SH-SY5Y (cell line): Measurements from ENCODE around the gene MATCAP1.

Source experiments
- GATA2 ChIP-seq: IDR thresholded peaks from 2 replicates; pipeline ENCODE4 v1.6.1; 2011; ENCODE audit warnings: mild to moderate bottlenecking, low read depth, low read length
- GATA3 ChIP-seq: IDR thresholded peaks from 2 replicates; pipeline ENCODE4 v1.6.1; 2011; ENCODE audit warnings: low read depth, mild to moderate bottlenecking, low read length, moderate library complexity

MATCAP1 gene

DNA sequence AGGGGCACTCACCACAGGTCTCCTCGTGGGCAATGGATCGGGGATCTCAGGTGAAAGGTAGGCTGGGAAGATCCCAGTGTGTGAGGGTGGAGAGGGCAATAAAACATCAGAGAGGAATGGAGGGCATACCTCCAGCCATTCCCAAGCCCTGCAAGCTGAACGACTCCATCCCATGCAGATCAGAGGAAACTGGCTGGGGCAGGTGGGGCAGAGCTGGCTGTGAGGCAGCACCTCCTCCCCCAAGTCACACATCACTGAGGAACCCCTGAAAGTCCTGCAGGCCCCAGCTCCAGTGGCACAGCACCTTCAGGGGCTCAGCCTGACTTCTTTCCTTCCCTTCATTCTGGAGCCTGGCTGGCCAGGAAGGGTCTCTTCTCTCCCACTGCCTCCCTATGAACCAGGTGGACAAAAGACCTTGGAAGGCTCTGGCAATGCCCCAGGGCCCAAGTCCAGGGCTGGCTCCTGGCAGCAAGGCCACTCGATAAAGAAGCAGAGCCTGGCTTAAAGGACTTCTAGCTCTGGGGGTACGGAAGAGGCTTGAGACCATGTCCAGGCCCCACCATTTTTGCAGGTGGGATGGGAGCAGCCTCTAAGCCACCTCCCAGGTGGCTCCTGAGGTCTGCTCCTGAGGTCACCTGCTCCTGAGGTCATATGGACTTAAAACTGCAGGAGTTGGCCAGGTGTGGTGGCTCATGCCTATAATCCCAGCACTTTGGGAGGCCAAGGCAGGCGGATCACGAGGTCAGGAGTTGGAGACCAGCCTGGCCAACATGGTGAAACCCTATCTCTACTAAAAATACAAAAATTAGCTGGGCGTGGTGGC is 29.6 kb upstream of the MATCAP1 start:
- no peak for TF ChIP-seq GATA3

DNA sequence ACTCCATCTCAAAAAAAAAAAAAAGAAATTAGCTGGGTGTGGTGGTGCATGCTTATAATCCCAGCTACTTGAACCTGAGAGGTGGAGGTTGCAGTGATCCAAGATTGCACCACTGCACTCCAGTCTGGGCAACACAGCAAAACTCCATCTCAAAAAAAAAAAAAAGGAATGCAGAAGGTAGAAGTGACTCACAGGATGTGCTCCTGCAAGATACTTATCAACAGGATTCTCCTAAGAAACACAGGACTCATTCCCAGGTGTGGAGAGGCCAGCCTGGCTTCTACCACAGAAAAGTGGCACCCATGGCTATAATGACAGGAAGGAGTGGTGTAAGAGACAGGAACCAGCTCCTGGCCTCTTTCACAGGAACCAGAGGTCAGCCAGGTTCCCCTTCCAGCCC is 29.0 kb upstream of the MATCAP1 start:
- TF ChIP-seq GATA3 (no peak), GATA2 (no peak)

- no peak for TF ChIP-seq GATA2
- TF ChIP-seq GATA3: no peak
Measured at GRCh38 chr16:67211674-67212073, 27.9 kb upstream of the MATCAP1 start.

DNA sequence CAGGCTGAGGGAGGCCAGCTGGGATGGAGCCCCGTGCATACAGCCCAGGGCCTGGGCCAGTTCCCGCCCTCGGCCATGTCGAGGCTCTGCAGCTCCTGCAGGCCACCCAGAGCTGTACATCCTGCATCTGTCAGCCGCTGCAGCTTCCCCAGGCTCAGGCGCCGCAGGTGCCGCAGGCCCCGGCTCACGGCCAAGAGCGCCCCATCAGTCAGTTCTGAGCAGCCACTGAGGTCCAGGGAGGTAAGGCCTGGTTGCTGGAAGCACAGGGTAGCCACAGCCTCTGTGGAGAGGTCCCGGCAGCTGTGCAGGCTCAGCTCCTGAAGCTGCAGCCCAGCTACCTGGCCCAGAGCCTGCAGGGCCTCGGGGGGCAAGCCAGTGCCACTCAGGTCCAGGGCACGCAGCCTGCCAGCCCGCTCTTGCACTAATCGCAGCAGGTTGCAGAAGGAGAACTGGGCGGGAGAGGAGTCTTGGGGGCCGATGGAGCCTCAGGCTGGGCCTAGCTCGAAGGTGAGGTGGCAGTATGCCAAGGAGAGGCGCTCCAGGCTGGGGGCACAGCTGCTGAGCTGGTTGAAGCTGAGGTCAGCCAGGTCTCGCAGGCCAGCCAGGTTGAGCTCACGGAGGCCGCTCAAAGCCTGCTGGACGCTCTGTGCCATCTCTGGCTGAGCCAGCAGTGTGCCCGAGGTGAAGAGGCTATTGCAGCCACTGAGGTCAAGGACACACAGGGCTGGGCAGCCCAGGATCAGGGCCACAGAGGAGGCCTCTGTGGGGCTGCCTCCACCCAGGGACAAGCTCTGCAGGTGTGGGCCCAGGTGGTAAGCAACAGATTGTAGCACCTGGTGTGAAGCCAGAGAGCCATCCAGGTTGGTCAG is 26.5 kb upstream of the MATCAP1 start:
- TF ChIP-seq GATA2 (no peak), GATA3 (no peak)

DNA sequence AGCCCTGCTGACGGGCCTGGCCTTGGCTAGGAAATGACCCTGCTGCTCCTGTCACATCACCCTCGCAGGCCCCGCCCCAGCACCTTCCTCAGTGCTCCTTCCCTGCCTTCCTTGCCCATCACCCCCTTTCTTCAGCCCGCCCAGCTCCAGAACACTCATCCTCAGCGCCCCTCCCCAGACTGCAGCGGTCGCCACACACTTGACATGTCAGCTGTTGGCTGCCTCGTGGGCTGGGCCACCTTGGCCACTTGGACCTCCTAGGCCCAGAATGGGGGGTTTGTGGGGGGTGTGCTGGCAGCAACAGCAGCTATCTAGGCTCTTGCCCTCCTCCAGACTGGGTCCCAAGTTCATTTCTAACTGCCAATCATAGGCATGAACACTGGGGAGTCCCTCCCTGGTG is 25.8 kb upstream of the MATCAP1 start:
- TF ChIP-seq GATA3 (no peak), GATA2 (no peak)

DNA sequence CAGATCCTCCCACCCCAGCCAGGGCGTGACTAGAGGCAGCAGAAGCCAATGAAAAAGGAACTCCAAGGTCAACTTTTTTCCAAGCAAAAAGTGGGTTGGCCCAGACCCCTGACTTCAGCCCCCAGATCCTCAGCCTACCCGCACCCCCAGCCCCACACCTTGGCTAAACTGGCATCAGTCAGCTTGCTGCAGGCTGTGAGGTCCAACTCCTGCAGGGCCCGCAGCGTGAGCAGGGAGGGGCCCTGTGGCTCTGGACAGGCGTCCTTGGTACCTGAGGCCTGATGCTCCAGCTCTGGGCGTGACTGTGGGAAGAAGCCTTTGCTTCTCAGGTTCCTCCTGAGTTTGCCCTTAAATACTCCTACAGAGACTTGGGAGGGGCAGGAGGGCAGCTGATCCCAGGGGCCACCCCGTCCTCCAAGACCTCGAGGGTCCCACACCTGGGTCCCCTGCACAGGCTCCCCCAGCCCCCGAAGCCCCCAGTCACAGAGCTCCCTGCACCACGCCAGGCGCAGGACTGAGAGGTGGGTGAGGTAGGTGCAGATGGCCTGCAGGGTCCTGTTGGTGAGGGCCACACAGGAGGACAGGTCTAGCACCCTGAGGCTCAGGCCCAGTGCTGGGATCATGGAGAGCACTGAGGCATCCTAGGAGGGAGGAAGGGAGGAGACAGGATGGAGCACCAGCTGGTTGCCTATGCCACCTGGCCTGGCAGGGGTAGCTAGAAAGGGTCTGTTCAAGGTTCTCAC is 24.6 kb upstream of the MATCAP1 start:
- no peak for TF ChIP-seq GATA3
- no peak for TF ChIP-seq GATA2

GRCh38 chr16:67207249-67208091 is 23.7 kb upstream of the MATCAP1 start:
- no peak for TF ChIP-seq GATA2
- no peak for TF ChIP-seq GATA3

GRCh38 chr16:67206838-67207248 is 23.1 kb upstream of the MATCAP1 start:
- TF ChIP-seq GATA2 (no peak), GATA3 (no peak)

- no peak for TF ChIP-seq GATA2
- TF ChIP-seq GATA3: no peak
Measured at GRCh38 chr16:67206129-67206837, 22.5 kb upstream of the MATCAP1 start.

GRCh38 chr16:67204076-67204475 is 20.3 kb upstream of the MATCAP1 start:
- TF ChIP-seq GATA2: no peak
- TF ChIP-seq GATA3: no peak

DNA sequence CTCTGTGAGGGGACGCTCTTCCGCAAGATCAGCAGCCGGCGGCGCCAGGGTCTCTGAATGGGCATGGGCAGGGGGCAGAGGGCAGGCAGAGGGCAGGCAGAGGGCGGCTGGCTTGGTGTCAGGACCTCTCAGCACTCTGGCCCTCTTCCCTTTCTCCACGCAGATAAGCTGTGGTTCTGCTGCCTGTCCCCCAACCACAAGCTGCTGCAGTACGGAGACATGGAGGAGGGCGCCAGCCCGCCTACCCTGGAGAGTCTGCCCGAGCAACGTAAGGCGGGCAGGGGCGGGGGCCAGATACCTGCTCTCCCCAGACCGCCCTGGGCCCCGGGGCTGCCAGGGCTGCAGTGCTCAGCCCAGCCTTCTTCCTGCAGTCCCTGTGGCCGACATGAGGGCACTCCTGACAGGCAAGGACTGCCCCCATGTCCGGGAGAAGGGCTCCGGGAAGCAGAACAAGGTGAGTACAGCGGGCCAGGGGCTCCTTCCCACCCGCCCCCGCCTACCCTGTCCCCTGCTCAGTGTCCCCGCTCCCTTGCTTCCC is 19.3 kb upstream of the MATCAP1 start:
- TF ChIP-seq GATA3: no peak
- no peak for TF ChIP-seq GATA2

- no peak for TF ChIP-seq GATA3
- no peak for TF ChIP-seq GATA2
Measured at GRCh38 chr16:67202426-67202825, 18.7 kb upstream of the MATCAP1 start.
